ENCODE measurements around the gene CCL18.

The CCL18 gene

GRCh38 chr17:36027761-36028160, 36.3 kb upstream of the CCL18 start:
- DNase-seq (ENCODE audit: low read depth), result no peak
- no peak overlapping the region for H3K4me3 ChIP-seq (ENCODE audit: low read length)
- no peak for TF ChIP-seq CTCF (conservative IDR thresholded peaks at IDR 0.05; ENCODE audit: low read depth, low read length)

DNA sequence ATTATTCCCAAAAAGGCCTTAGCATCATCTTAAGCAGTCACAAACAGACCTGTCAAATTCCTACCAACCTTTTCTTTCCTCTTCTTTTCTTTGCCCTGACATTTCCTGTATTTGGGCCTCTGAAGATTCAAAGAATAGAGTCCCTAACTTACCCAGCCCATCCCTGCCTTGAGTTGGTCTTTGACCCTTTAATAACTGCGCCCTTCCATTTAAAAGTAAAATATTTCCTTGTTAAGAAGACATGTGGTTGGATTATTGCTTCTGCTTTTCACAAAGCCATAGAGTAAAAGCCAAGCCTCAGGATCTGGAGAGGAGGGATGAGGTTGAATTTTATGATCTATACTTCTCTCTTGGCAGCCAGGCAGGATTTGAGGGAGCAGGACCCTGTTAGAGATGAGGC, 33.1 kb upstream of the CCL18 start:
- no peak for DNase-seq (ENCODE audit: low read depth)
- TF ChIP-seq CTCF (conservative IDR thresholded peaks at IDR 0.05; ENCODE audit: low read depth, low read length), result no peak

DNA sequence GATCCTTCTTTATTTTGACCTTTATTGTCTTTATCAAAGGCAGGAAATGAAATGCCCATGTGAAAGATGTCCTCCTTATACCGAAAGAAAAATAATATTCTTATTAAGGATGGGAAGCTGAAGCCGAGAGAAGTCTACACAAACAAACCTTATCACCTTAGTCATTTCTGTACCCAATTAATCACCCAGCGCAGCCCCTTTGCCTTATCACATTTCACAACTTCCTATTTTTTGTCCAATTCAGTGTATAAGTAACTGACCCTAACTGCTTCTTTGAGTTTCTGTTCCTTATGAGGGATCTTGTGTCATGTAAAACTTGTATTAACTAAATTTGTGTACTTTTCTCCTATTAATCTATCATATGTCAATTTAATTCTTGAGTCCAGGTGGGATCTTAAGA, 29.9 kb upstream of the CCL18 start:
- no peak for TF ChIP-seq CTCF (conservative IDR thresholded peaks at IDR 0.05; ENCODE audit: low read depth, low read length)
- H3K4me3 ChIP-seq (ENCODE audit: low read length), result no peak overlapping the region

More for the DNA sequence above, 33.1 kb upstream of the CCL18 start:
- H3K4me3 ChIP-seq (ENCODE audit: low read length), result no peak overlapping the region

GRCh38 chr17:36036235-36036634, 27.8 kb upstream of the CCL18 start:
- TF ChIP-seq CTCF (conservative IDR thresholded peaks at IDR 0.05; ENCODE audit: low read depth, low read length), result no peak
- no peak for DNase-seq (ENCODE audit: low read depth)
- no peak overlapping the region for H3K4me3 ChIP-seq (ENCODE audit: low read length)

More for the DNA sequence above, 29.9 kb upstream of the CCL18 start:
- no peak for DNase-seq (ENCODE audit: low read depth)

DNA sequence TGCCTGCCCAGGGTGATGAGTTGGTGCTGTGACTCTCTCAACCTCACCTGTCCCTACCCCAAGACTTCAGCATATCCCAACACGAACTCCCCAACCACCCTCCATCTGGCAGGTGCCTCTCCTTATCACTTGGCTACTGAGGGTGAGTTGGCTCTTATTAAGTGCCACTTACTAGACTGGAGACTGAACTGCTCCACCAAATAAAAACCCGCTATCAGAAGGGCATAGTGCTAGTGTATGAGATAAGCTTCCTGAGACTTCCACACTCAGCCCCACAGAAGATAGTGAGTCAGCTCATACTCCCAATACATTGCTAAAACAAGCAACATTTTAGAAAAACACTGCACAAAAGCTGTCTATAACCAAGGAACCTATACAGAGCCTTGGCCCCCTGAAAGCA, 16.0 kb upstream of the CCL18 start:
- no peak for DNase-seq (ENCODE audit: low read depth)
- no peak for TF ChIP-seq CTCF (conservative IDR thresholded peaks at IDR 0.05; ENCODE audit: low read depth, low read length)

GRCh38 chr17:36049643-36050042, 14.4 kb upstream of the CCL18 start:
- H3K4me3 ChIP-seq (ENCODE audit: low read length), result no peak overlapping the region
- TF ChIP-seq CTCF (conservative IDR thresholded peaks at IDR 0.05; ENCODE audit: low read depth, low read length), result no peak
- no peak for DNase-seq (ENCODE audit: low read depth)

More for the DNA sequence above, 16.0 kb upstream of the CCL18 start:
- H3K4me3 ChIP-seq (ENCODE audit: low read length), result no peak overlapping the region

DNA sequence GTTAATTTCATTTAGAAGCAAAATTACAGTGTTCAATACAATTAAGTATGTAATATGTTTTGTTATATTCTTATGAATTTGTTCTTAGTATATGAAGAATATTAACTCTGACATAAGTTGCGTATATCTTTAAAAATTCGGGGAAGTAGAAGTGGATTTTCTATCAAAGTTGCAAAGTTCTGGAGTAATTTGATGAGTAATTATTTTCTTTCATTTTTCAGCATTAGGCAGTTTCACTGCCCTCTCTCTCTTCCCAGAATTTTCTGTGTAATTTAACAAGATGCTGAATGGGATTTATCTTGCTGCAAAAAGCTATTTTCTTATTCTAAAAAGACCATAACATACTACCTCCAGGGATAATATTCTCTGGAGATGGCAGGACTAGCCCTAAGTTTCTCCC, 8.9 kb upstream of the CCL18 start:
- H3K4me3 ChIP-seq (ENCODE audit: low read length), result no peak overlapping the region
- no peak for DNase-seq (ENCODE audit: low read depth)
- no peak for TF ChIP-seq CTCF (conservative IDR thresholded peaks at IDR 0.05; ENCODE audit: low read depth, low read length)

Measured in retinal pigment epithelial cell (primary cell).